Measurements from ENCODE around the gene FIGNL2. TPM values are rescaled to one million over a fixed set of nuclear protein-coding genes. Genes with fewer than 3 reads are reported as not detected.

Gene FIGNL2
- total and polyA plus RNA-seq, 2 experiments from 2014 or later: 1.1 to 5.2 TPM

DNA sequence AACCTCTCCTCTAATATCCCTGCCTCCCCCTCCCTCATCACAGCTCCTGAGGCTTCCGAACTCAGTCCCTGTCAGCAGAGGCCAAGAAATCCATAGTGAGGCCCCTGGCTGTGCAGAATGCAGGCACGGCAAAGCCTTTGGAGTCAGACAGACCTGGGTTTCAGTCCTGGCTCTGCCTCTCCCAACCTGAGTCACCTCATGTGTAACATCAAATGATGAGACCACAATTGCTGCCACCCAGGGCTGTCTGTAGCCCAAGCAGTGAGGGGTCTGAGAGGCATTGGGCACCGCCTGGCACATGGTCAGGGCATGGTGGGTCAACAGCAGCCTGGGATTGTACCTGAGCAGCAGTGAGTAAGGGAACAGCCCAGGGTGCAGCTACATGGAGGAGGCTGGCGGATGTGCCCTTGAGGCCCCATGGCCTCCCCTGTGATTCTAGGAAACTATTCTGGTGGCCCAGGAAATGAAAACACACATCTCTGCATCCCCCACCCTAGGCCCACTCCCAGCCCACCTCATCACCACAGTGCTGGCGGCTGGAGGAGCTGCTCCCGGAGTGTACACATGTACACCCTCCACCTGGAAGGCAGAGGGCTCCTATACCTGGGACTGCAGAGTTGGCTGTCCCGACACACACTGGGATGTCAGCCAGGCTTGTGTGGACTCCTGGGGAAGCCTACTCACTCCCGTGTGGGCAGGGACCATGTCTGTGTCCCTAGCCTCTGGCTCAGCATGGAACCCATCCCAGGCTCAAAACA, 47.0 kb upstream of the FIGNL2 start (continued):
- TF ChIP-seq, protein P1, sequence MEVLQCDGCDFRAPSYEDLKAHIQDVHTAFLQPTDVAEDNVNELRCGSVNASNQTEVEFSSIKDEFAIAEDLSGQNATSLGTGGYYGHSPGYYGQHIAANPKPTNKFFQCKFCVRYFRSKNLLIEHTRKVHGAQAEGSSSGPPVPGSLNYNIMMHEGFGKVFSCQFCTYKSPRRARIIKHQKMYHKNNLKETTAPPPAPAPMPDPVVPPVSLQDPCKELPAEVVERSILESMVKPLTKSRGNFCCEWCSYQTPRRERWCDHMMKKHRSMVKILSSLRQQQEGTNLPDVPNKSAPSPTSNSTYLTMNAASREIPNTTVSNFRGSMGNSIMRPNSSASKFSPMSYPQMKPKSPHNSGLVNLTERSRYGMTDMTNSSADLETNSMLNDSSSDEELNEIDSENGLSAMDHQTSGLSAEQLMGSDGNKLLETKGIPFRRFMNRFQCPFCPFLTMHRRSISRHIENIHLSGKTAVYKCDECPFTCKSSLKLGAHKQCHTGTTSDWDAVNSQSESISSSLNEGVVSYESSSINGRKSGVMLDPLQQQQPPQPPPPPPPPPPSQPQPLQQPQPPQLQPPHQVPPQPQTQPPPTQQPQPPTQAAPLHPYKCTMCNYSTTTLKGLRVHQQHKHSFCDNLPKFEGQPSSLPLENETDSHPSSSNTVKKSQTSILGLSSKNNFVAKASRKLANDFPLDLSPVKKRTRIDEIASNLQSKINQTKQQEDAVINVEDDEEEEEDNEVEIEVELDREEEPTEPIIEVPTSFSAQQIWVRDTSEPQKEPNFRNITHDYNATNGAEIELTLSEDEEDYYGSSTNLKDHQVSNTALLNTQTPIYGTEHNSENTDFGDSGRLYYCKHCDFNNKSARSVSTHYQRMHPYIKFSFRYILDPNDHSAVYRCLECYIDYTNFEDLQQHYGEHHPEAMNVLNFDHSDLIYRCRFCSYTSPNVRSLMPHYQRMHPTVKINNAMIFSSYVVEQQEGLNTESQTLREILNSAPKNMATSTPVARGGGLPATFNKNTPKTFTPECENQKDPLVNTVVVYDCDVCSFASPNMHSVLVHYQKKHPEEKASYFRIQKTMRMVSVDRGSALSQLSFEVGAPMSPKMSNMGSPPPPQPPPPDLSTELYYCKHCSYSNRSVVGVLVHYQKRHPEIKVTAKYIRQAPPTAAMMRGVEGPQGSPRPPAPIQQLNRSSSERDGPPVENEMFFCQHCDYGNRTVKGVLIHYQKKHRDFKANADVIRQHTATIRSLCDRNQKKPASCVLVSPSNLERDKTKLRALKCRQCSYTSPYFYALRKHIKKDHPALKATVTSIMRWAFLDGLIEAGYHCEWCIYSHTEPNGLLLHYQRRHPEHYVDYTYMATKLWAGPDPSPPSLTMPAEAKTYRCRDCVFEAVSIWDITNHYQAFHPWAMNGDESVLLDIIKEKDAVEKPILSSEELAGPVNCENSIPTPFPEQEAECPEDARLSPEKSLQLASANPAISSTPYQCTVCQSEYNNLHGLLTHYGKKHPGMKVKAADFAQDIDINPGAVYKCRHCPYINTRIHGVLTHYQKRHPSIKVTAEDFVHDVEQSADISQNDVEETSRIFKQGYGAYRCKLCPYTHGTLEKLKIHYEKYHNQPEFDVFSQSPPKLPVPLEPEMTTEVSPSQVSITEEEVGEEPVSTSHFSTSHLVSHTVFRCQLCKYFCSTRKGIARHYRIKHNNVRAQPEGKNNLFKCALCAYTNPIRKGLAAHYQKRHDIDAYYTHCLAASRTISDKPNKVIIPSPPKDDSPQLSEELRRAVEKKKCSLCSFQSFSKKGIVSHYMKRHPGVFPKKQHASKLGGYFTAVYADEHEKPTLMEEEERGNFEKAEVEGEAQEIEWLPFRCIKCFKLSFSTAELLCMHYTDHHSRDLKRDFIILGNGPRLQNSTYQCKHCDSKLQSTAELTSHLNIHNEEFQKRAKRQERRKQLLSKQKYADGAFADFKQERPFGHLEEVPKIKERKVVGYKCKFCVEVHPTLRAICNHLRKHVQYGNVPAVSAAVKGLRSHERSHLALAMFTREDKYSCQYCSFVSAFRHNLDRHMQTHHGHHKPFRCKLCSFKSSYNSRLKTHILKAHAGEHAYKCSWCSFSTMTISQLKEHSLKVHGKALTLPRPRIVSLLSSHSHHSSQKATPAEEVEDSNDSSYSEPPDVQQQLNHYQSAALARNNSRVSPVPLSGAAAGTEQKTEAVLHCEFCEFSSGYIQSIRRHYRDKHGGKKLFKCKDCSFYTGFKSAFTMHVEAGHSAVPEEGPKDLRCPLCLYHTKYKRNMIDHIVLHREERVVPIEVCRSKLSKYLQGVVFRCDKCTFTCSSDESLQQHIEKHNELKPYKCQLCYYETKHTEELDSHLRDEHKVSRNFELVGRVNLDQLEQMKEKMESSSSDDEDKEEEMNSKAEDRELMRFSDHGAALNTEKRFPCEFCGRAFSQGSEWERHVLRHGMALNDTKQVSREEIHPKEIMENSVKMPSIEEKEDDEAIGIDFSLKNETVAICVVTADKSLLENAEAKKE (CRISPR knock-in tag; IDR thresholded peaks at IDR 0.05): no peak
- no peak for TF ChIP-seq STAT1 (IDR thresholded peaks at IDR 0.05; ENCODE audit: unreplicated experiment)
- TF ChIP-seq, protein P2, sequence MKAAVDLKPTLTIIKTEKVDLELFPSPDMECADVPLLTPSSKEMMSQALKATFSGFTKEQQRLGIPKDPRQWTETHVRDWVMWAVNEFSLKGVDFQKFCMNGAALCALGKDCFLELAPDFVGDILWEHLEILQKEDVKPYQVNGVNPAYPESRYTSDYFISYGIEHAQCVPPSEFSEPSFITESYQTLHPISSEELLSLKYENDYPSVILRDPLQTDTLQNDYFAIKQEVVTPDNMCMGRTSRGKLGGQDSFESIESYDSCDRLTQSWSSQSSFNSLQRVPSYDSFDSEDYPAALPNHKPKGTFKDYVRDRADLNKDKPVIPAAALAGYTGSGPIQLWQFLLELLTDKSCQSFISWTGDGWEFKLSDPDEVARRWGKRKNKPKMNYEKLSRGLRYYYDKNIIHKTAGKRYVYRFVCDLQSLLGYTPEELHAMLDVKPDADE (IDR thresholded peaks at IDR 0.05): no peak
- no peak for TF ChIP-seq EZH2 (IDR thresholded peaks at IDR 0.05; ENCODE audit: low read depth, unreplicated experiment)
- TF ChIP-seq EZH2phosphoT487 (IDR thresholded peaks at IDR 0.05; ENCODE audit: unreplicated experiment): no peak
- no peak for TF ChIP-seq NANOG (IDR thresholded peaks at IDR 0.05; ENCODE audit: borderline replicate concordance)
- no peak for TF ChIP-seq JUNB (IDR thresholded peaks at IDR 0.05; ENCODE audit: unreplicated experiment)

DNA sequence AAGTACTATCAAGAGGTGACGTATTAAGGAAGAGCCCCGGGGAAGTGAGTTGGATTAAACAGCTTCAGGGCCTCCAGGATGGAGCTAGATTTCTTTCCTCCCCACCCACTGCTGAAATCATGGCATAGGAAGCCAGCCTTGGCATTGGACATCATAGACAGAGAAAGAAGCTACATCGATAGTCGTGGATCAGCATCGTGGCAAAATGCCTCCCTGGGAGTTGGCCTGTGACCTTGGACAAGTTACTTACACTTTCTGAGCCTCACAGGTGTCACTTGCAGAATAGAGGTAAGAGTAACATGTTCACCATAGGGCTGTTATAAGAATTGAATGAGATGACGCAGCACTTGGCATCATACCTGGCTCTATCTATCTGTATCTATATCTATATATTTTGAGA, 45.3 kb upstream of the FIGNL2 start:
- Histone ChIP-seq H3K4me3 (no peak overlapping the region), H3K9me2 (ENCODE audit: insufficient read depth) (no peaks in the 10 kb centered on the region), H3K4me2 (no peak overlapping the region), H3K36me3 (ENCODE audit: insufficient read depth) (no peaks in the 10 kb centered on the region), H2AFZ (no peak overlapping the region), H3K79me2 (replicated peaks; ENCODE audit: insufficient read depth) (no peaks in the 10 kb centered on the region), H4K20me1 (replicated peaks; ENCODE audit: insufficient read depth) (no peaks in the 10 kb centered on the region), H3K4me1 (ENCODE audit: insufficient read depth) (peaks cover 8% of the 10 kb centered on the region), H3F3A (replicated peaks; ENCODE audit: low read depth) (peaks cover 3% of the 10 kb centered on the region; the same call in 1 of the 2 replicates), H3K27ac (ENCODE audit: low read depth) (no peak overlapping the region), H3K27me3 (ENCODE audit: insufficient read depth) (peaks cover 4% of the 10 kb centered on the region; the same call in 1 of the 2 replicates)
- ATAC-seq: no peak
- H3K4me1 Mint-ChIP-seq: peaks cover 10% of the 10 kb centered on the region; the same call in 2 of the 3 replicates
- H3K4me3 Mint-ChIP-seq: no peak overlapping the region
- DNase-seq (ENCODE audit: low spot score): no peak
- no peaks in the 10 kb centered on the region for H3K36me3 Mint-ChIP-seq (ENCODE audit: low read depth)
- no peak overlapping the region for H3K27ac Mint-ChIP-seq
- H3K27me3 Mint-ChIP-seq (ENCODE audit: insufficient read depth, low read depth, poor library complexity): peaks cover 18% of the 10 kb centered on the region
- H3K9me3 Mint-ChIP-seq: no peaks in the 10 kb centered on the region
- no peak for TF ChIP-seq JUNB (IDR thresholded peaks at IDR 0.05; ENCODE audit: unreplicated experiment)
- TF ChIP-seq ZNF331 (CRISPR knock-in tag; IDR thresholded peaks at IDR 0.05; ENCODE audit: low read depth): no peak
- TF ChIP-seq, protein P2 (IDR thresholded peaks at IDR 0.05): no peak
- TF ChIP-seq, protein P3, sequence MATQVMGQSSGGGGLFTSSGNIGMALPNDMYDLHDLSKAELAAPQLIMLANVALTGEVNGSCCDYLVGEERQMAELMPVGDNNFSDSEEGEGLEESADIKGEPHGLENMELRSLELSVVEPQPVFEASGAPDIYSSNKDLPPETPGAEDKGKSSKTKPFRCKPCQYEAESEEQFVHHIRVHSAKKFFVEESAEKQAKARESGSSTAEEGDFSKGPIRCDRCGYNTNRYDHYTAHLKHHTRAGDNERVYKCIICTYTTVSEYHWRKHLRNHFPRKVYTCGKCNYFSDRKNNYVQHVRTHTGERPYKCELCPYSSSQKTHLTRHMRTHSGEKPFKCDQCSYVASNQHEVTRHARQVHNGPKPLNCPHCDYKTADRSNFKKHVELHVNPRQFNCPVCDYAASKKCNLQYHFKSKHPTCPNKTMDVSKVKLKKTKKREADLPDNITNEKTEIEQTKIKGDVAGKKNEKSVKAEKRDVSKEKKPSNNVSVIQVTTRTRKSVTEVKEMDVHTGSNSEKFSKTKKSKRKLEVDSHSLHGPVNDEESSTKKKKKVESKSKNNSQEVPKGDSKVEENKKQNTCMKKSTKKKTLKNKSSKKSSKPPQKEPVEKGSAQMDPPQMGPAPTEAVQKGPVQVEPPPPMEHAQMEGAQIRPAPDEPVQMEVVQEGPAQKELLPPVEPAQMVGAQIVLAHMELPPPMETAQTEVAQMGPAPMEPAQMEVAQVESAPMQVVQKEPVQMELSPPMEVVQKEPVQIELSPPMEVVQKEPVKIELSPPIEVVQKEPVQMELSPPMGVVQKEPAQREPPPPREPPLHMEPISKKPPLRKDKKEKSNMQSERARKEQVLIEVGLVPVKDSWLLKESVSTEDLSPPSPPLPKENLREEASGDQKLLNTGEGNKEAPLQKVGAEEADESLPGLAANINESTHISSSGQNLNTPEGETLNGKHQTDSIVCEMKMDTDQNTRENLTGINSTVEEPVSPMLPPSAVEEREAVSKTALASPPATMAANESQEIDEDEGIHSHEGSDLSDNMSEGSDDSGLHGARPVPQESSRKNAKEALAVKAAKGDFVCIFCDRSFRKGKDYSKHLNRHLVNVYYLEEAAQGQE (IDR thresholded peaks at IDR 0.05; ENCODE audit: unreplicated experiment): no peak
- TF ChIP-seq EZH2 (IDR thresholded peaks at IDR 0.05; ENCODE audit: low read depth, unreplicated experiment): no peak
- no peak for TF ChIP-seq EZH2phosphoT487 (IDR thresholded peaks at IDR 0.05; ENCODE audit: unreplicated experiment)
